GM10248 (cell line): ENCODE results near the gene VAMP8.
"Not testable (repeated sequence)": the region's sequence is repeated elsewhere in the genome, so short reads cannot be mapped to it uniquely, and the experiment has no call there.

Source experiments
- CTCF ChIA-PET: fragments of 300-600 bp; sonication (Branson Sonifier 250); formaldehyde crosslinking; extraction: SDS; loops from one replicate; lab custom pipeline; 2021; ENCODE audit warnings: antibody characterized with exemption; lab: Yijun Ruan, JAX
- POLR2A ChIA-PET: fragments of 350-650 bp; sonication (Branson Sonifier 250); formaldehyde crosslinking; extraction: SDS; loops from one replicate; lab custom pipeline; 2020; ENCODE audit warnings: antibody characterized with exemption; lab: Yijun Ruan, JAX
- DNase-seq: peaks from one replicate; pipeline ENCODE4 v3.0.0; 2012; ENCODE audit errors: extremely low spot score
- TF ChIP-seq, protein P1 (sequence below): IDR thresholded peaks from 2 replicates; pipeline ENCODE4 v1.5.1; 2012; ENCODE audit warnings: mild to moderate bottlenecking, low read depth; ENCODE audit errors: extremely low read depth, missing control alignments, control extremely low read depth

Gene VAMP8

DNA sequence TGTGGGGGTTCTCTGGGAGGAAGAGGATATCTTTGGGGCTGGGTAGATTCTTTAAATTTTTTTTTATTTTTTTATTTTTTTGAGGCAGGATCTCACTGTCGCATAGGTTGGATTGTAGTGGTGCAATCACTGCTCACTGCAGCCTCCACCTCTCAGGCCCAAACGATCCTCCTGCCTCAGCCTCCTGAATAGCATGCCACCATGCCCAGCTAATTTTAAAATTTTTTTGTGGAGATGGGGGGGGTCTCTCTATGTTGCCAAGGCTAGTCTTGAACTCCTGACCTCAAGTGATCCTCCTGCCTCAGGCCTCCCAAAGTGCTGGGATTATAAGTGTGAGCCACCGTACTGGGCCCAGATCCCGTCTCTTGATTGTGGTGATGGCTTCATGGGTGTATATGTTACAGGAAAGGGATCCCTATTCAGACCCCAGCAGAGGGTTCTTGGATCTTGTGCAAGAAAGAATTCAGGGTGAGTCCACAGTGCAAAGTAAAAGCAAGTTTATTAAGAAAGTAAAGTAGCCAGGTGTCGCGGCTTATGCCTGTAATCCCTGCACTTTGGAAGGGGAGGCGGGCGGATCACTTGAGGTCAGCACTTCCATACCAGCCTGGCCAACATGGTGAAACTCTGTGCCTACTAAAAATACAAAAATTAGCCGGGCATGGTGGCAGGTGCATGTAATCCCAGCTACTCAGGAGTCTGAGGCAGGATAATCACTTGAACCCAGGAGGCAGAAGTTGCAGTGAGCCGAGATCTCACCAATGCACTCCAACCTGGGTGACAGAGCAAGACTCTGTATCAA is 36.5 kb downstream of the VAMP8 start:
- TF ChIP-seq, protein P1, sequence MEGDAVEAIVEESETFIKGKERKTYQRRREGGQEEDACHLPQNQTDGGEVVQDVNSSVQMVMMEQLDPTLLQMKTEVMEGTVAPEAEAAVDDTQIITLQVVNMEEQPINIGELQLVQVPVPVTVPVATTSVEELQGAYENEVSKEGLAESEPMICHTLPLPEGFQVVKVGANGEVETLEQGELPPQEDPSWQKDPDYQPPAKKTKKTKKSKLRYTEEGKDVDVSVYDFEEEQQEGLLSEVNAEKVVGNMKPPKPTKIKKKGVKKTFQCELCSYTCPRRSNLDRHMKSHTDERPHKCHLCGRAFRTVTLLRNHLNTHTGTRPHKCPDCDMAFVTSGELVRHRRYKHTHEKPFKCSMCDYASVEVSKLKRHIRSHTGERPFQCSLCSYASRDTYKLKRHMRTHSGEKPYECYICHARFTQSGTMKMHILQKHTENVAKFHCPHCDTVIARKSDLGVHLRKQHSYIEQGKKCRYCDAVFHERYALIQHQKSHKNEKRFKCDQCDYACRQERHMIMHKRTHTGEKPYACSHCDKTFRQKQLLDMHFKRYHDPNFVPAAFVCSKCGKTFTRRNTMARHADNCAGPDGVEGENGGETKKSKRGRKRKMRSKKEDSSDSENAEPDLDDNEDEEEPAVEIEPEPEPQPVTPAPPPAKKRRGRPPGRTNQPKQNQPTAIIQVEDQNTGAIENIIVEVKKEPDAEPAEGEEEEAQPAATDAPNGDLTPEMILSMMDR, result no peak
- no peak for DNase-seq
- CTCF ChIA-PET, result interaction anchor here (1.1 kb wide), 1 partner anchor 23 kb away, joined by 4 read pairs; no protein-coding TSS in a partner anchor
- POLR2A ChIA-PET, result interaction anchor here (0.6 kb wide), 1 partner anchor 11 kb away, joined by 3 read pairs; the partner anchor contains the start of gene TMEM150A

DNA sequence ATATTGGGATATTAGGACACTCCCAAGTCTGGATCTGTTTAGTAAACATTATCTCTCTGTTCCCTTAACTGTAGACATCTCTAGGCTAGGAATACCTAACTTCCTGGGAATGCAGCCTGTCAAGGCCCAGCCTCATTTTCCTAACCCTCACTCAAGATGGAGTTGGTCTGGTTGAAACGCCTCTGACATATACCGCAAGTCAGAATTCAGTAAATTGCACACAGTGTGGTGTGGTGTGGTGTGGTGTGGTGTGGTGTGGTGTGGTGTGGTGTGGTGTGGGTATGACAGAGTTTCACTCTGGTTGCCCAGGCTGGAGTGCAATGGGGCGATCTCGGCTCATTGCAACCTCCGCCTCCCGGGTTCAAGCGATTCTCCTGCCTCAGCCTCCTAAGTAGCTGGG is 37.4 kb downstream of the VAMP8 start:
- POLR2A ChIA-PET, result not testable (repeated sequence)

DNA sequence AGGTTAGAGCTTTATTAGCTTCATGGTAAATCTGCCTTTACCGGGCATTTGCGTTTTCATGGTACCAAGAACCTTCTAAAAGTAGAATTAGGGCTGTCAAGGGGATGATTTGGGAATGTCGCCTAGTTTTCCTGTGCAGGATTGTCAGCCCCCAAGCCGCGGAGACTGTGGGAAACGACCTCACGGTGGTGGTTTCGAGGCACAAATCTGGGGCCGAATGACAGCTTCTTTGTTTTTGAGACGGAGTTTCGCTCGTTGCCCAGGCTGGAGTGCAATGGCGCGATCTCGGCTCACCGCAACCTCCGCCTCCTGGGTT is 38.0 kb downstream of the VAMP8 start:
- CTCF ChIA-PET, result interaction anchor here (1.1 kb wide), 1 partner anchor 11 kb away, joined by 4 read pairs; no protein-coding TSS in a partner anchor
- POLR2A ChIA-PET, result interaction anchor here (0.6 kb wide), 1 partner anchor 8 kb away, joined by 5 read pairs; no protein-coding TSS in a partner anchor
- no peak for DNase-seq
- TF ChIP-seq, protein P1, result no peak

More for the DNA sequence above, 37.4 kb downstream of the VAMP8 start:
- DNase-seq, result not testable (repeated sequence)
- CTCF ChIA-PET, result interaction anchor here (1.1 kb wide), 1 partner anchor 12 kb away, joined by 4 read pairs; no protein-coding TSS in a partner anchor

DNA sequence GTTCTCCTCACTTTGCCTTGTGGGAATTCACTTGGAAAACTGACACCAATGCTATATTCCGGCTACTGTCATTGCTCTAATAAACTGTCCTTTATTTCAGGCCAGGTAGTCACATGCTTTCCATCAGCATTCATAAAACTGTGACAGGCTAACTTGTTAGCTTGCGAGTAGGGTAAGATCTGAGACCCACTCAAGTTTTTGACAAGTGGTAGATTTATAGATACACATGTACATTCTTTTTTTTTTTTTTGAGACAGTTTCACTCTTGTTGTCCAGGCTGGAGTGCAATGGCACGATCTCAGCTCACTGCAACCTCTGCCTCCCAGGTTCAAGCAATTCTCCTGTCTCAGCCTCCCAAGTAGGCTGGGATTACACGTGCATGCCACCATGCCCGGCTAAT is 40.3 kb downstream of the VAMP8 start:
- CTCF ChIA-PET, result interaction anchor here (0.9 to 13.0 kb wide), 3 partner anchors 10 to 19 kb away, joined by 3 to 147 read pairs (median 6); no protein-coding TSS in a partner anchor
- DNase-seq, result not testable (repeated sequence)
- POLR2A ChIA-PET, result interaction anchor here (0.6 to 0.7 kb wide), 2 partner anchors 25 to 53 kb away, joined by 3 to 5 read pairs; no protein-coding TSS in a partner anchor

DNA sequence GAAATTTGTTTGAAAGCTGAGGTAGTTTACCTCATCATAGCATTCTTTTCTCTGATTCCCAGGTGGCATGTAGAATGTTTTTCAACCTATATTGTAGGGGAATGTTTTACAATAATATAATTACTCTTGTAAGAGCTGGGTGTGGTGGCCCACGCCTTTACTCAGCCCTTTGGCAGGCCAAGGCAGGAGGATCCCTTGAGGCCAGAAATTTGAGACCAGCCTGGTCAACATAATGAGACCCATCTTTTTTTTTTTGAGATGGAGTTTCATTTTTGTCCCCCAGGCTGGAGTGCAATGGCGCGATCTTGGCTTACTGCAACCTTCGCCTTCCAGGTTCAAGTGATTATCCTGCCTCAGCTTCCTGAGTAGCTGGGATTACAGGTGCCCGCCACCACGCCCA is 42.2 kb downstream of the VAMP8 start:
- ChIA-PET CTCF (interaction anchor here (1.1 to 13.0 kb wide), 4 partner anchors 9 to 17 kb away, joined by 3 to 147 read pairs (median 10); no protein-coding TSS in a partner anchor), POLR2A (no interaction called here)
- TF ChIP-seq, protein P1, result no peak
- DNase-seq, result no peak

DNA sequence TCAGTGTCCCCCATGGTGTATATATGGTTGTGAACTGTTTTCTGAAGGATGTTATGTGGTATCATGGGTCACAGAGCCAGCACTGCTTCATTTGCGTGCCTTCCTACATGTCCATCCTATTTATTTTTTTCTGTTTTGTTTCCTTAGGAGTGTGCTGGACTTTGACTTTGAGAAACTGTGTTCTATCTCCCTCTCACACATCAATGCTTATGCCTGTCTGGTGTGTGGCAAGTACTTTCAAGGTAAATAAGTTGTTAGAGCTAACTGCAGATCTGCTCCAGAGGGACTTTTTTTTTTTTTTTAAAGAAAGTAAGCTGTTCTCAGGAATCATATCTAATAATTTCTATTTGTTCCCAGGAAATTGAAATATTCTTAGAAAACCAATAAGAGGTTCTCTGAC is 44.0 kb downstream of the VAMP8 start:
- TF ChIP-seq, protein P1, result no peak
- POLR2A ChIA-PET, result no interaction called here
- CTCF ChIA-PET, result interaction anchor here (0.8 to 13.0 kb wide), 4 partner anchors 10 to 87 kb away, joined by 3 to 147 read pairs (median 6); no protein-coding TSS in a partner anchor
- DNase-seq, result no peak

DNA sequence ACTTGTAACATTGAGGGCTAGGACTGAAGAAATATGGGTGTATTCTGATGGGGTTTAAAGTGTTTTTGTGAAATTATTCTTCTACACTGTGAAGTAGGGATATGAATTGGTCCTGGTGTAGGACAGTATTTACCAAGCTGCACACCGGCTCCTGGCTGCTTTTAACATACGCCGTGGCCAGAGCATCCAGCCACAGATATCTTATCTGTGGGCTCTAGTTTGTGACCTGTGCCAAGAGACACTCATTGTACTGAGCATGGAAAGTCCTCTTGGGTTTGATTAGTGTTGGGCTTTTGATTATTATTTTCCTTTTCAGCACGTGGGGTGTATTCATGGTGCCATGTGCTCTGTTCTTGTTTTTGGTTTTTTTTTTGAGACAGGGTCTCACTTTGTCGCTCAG is 46.6 kb downstream of the VAMP8 start:
- ChIA-PET CTCF (interaction anchor here (13.0 kb wide), 1 partner anchor 13 kb away, joined by 147 read pairs; no protein-coding TSS in a partner anchor), POLR2A (no interaction called here)
- TF ChIP-seq, protein P1, result no peak
- DNase-seq, result no peak
